Measurements from ENCODE around the gene TMEM128. TPM values are rescaled to one million over a fixed set of nuclear protein-coding genes. Genes with fewer than 3 reads are reported as not detected.
A peak's percentile ranks its signal among the peaks of the same experiment; 100 is the strongest.

The TMEM128 gene
- total and polyA plus RNA-seq, 2 of the 13 experiments (the other 11 are each of a cell fraction or from before 2014, with no cell fraction given), result 19.4 to 27.9 TPM

GRCh38 chr4:4248029-4248884 lies at the start of gene TMEM128 (continued):
- TF ChIP-seq FOXO4 (CRISPR knock-in tag; conservative IDR thresholded peaks at IDR 0.05) (no peak), SOX13 (IDR thresholded peaks at IDR 0.05) (no peak), SOX13 (CRISPR knock-in tag; conservative IDR thresholded peaks at IDR 0.05 in 1 of 2, IDR thresholded peaks at IDR 0.05 in 1 of 2) (no peak; a peak in 1 of 4 replicates), TOE1 (CRISPR knock-in tag; IDR thresholded peaks at IDR 0.05) (no peak), ZNF713 (CRISPR knock-in tag; IDR thresholded peaks at IDR 0.05) (no peak), MTERF4 (CRISPR knock-in tag; IDR thresholded peaks at IDR 0.05) (peak; percentile 71; the same call in 1 of the 2 replicates), ARNT (IDR thresholded peaks at IDR 0.05) (no peak), ZNF790 (CRISPR knock-in tag; IDR thresholded peaks at IDR 0.05; ENCODE audit: borderline replicate concordance) (no peak), MAFK (conservative IDR thresholded peaks at IDR 0.05 in 1 of 2, IDR thresholded peaks at IDR 0.05 in 1 of 2; ENCODE audit: low read length in 2 of 2) (no peak), SALL2 (CRISPR knock-in tag; IDR thresholded peaks at IDR 0.05) (peak; percentile 46; the same call in 1 of the 2 replicates), EP300 (IDR thresholded peaks at IDR 0.05; ENCODE audit: low read depth in 2 of 2, low read length in 2 of 2) (no peak), EP300 (CRISPR knock-in tag; IDR thresholded peaks at IDR 0.05; ENCODE audit: borderline replicate concordance) (0 out of 2 replicates have a peak, but pooled peaks have one; percentile 40), KLF12 (CRISPR knock-in tag; IDR thresholded peaks at IDR 0.05; ENCODE audit: borderline replicate concordance) (peak; percentile 69; the same call in 1 of the 2 replicates), UBTF (CRISPR knock-in tag; IDR thresholded peaks at IDR 0.05) (peak; percentile 81), CHCHD3 (CRISPR knock-in tag; IDR thresholded peaks at IDR 0.05) (0 out of 2 replicates have a peak, but pooled peaks have one; percentile 35), HNF4G (IDR thresholded peaks at IDR 0.05; ENCODE audit: borderline replicate concordance, low read depth, low read length) (no peak), HNF4G (CRISPR knock-in tag; IDR thresholded peaks at IDR 0.05; ENCODE audit: borderline replicate concordance, low read depth) (no peak), ZNF282 (IDR thresholded peaks at IDR 0.05; ENCODE audit: partially characterized antibody) (no peak), NAIF1 (CRISPR knock-in tag; IDR thresholded peaks at IDR 0.05; ENCODE audit: borderline replicate concordance) (no peak), SAFB2 (CRISPR knock-in tag; IDR thresholded peaks at IDR 0.05; ENCODE audit: borderline replicate concordance, low read depth) (peak; percentile 61; the same call in 1 of the 2 replicates), SIX4 (CRISPR knock-in tag; IDR thresholded peaks at IDR 0.05) (no peak; the same call in 1 of the 2 replicates), CCAR2 (optimal IDR thresholded peaks at IDR 0.05; ENCODE audit: low read depth, low read length) (no peak), ZNF607 (CRISPR knock-in tag; IDR thresholded peaks at IDR 0.05; ENCODE audit: borderline replicate concordance) (peak; percentile 60; the same call in 1 of the 2 replicates)

Measured in HepG2 (cell line).